ENCODE results near the gene CHKB.
"Not testable (repeated sequence)": the region's sequence is repeated elsewhere in the genome, so short reads cannot be mapped to it uniquely, and the experiment has no call there.

- TF ChIP-seq POLR2A (IDR thresholded peaks at IDR 0.05; ENCODE audit: low read length); GATA1 (IDR thresholded peaks at IDR 0.05; ENCODE audit: low read depth, low read length): not testable (repeated sequence)
These were observed 31.6 kb upstream of the CHKB start for GRCh38 chr22:50614296-50614695.
